SU-DHL-6 (cell line): ENCODE data around the gene EAF2.
A peak's percentile ranks its signal among the peaks of the same experiment; 100 is the strongest.

ENCODE experiments used
- H2AFZ ChIP-seq: fragments of 200-600 bp; sonication (generic); 2 replicates; pipeline ENCODE4 v1.6.1; 2014; ENCODE audit warnings: low read depth, mild to moderate bottlenecking, moderate library complexity, mixed read lengths, antibody characterized with exemption, low read length; ENCODE audit not compliant: severe bottlenecking
- H3F3A ChIP-seq: fragments of 200-600 bp; shearing (Covaris generic); 2 replicates; pipeline ENCODE4 v1.6.0; 2016; ENCODE audit warnings: antibody characterized with exemption, mild to moderate bottlenecking; ENCODE audit not compliant: insufficient read depth
- H3K27ac ChIP-seq: fragments of 200-600 bp; sonication (generic); 2 replicates; pipeline ENCODE4 v1.5.1; 2016; ENCODE audit warnings: low read depth, mild to moderate bottlenecking, low read length, moderate library complexity, mixed read lengths
- H3K27me3 ChIP-seq: fragments of 200-600 bp; sonication (generic), shearing (Covaris generic); 2 replicates; pipeline ENCODE4 v1.6.0; 2014; ENCODE audit warnings: mild to moderate bottlenecking, low read length
- H3K36me3 ChIP-seq: fragments of 200-600 bp; sonication (generic); 2 replicates; pipeline ENCODE4 v1.6.1; 2014; ENCODE audit warnings: mild to moderate bottlenecking, low read length, mixed read lengths
- H3K4me2 ChIP-seq: fragments of 300-600, 200-600 bp; shearing (Covaris generic), sonication (generic); 2 replicates; pipeline ENCODE4 v1.6.0; 2014; ENCODE audit warnings: low read length, low read depth, mild to moderate bottlenecking; ENCODE audit not compliant: poor library complexity, severe bottlenecking
- H3K4me3 ChIP-seq: fragments of 200-600 bp; sonication (generic); 2 replicates; pipeline ENCODE4 v1.5.1; 2014; ENCODE audit warnings: antibody characterized with exemption, low read length, mild to moderate bottlenecking, mixed read lengths; ENCODE audit not compliant: insufficient read depth, poor library complexity, severe bottlenecking
- H3K79me2 ChIP-seq: fragments of 200-600 bp; sonication (generic); 2 replicates; pipeline ENCODE4 v1.6.1; 2014; ENCODE audit warnings: mild to moderate bottlenecking, low read length, moderate library complexity; ENCODE audit not compliant: insufficient read depth
- H3K9ac ChIP-seq: fragments of 200-600 bp; sonication (generic); 2 replicates; pipeline ENCODE4 v1.7.0; 2014; ENCODE audit warnings: mild to moderate bottlenecking, low read length
- H3K9me2 ChIP-seq: fragments of 200-600 bp; sonication (generic); replicated peaks from 2 replicates; pipeline ENCODE4 v1.6.1; 2014; ENCODE audit warnings: low read length; ENCODE audit not compliant: insufficient read depth
- H3K9me3 ChIP-seq: fragments of 200-600 bp; sonication (generic); 2 replicates; pipeline ENCODE4 v1.6.1; 2014; ENCODE audit warnings: low read length, mixed read lengths; ENCODE audit not compliant: insufficient read depth
- H4K20me1 ChIP-seq: fragments of 200-600 bp; sonication (generic); 2 replicates; pipeline ENCODE4 v1.6.1; 2014; ENCODE audit warnings: low read depth, mild to moderate bottlenecking, antibody characterized with exemption, low read length, moderate library complexity, mixed read lengths
- EZH2phosphoT487 ChIP-seq: fragments of 200-600 bp; sonication (generic), shearing (Covaris generic); conservative IDR thresholded peaks from 2 replicates; pipeline ENCODE4 v1.6.1; 2018; ENCODE audit warnings: mild to moderate bottlenecking, antibody characterized with exemption, low read length, moderate library complexity, mixed read lengths
- TF ChIP-seq, protein P1 (sequence below): fragments of 200-600 bp; sonication (generic); IDR thresholded peaks from one replicate; pipeline ENCODE4 v1.5.1; 2017; ENCODE audit warnings: antibody characterized with exemption, mild to moderate bottlenecking, low read length, moderate library complexity; ENCODE audit not compliant: insufficient read depth, poor library complexity, severe bottlenecking

Gene EAF2

DNA sequence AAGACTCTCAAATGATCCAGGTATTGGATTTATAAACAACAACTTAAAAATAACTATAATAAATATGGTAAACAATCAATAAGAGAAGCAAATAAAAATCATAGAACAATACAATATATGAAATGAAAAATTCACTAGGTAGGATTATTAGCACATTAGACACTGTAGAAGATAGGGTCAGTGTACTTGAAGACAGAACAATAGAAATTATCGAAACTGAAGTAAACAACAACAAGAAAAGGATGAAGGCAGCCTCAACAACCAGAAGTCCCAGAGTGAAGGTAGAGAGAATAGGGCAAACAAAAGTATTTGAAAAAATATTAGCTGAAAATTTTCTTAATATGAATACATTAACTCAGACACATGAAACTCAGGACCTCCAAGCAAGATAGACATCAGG, 12.0 kb upstream of the EAF2 start:
- H3K9me3 ChIP-seq: peaks cover 18% of the 10 kb centered on the region; the same call in 1 of the 2 replicates
- peaks cover 83% of the 10 kb centered on the region for H3K36me3 ChIP-seq
- H2AFZ ChIP-seq: no peak overlapping the region
- no peak for TF ChIP-seq EZH2phosphoT487
- TF ChIP-seq, protein P1, sequence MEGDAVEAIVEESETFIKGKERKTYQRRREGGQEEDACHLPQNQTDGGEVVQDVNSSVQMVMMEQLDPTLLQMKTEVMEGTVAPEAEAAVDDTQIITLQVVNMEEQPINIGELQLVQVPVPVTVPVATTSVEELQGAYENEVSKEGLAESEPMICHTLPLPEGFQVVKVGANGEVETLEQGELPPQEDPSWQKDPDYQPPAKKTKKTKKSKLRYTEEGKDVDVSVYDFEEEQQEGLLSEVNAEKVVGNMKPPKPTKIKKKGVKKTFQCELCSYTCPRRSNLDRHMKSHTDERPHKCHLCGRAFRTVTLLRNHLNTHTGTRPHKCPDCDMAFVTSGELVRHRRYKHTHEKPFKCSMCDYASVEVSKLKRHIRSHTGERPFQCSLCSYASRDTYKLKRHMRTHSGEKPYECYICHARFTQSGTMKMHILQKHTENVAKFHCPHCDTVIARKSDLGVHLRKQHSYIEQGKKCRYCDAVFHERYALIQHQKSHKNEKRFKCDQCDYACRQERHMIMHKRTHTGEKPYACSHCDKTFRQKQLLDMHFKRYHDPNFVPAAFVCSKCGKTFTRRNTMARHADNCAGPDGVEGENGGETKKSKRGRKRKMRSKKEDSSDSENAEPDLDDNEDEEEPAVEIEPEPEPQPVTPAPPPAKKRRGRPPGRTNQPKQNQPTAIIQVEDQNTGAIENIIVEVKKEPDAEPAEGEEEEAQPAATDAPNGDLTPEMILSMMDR: no peak
- no peak overlapping the region for H3K4me3 ChIP-seq
- peaks cover 83% of the 10 kb centered on the region for H3K79me2 ChIP-seq
- H4K20me1 ChIP-seq: no peaks in the 10 kb centered on the region
- no peak overlapping the region for H3K9ac ChIP-seq
- H3K4me2 ChIP-seq: no peak overlapping the region
- H3K27me3 ChIP-seq: no peaks in the 10 kb centered on the region
- no peaks in the 10 kb centered on the region for H3K9me2 ChIP-seq
- no peak overlapping the region for H3K27ac ChIP-seq
- H3F3A ChIP-seq: peaks cover 16% of the 10 kb centered on the region; the same call in 1 of the 2 replicates

GRCh38 chr3:121834157-121834670, 795 bp upstream of the EAF2 start:
- peak overlapping the region; percentile 73 for H3K27ac ChIP-seq
- H2AFZ ChIP-seq: peak overlapping the region; percentile 79
- H3K27me3 ChIP-seq: no peaks in the 10 kb centered on the region
- 0 out of 2 replicates have a peak, but pooled peaks cover 3% of the 10 kb centered on the region for H3F3A ChIP-seq
- no peak for TF ChIP-seq EZH2phosphoT487
- TF ChIP-seq, protein P1: no peak
- H3K4me2 ChIP-seq: peak overlapping the region; percentile 89
- no peaks in the 10 kb centered on the region for H3K9me2 ChIP-seq
- peak overlapping the region; percentile 94 for H3K4me3 ChIP-seq
- H3K36me3 ChIP-seq: peaks cover 45% of the 10 kb centered on the region
- H3K79me2 ChIP-seq: peaks cover 93% of the 10 kb centered on the region
- H3K9me3 ChIP-seq: no peaks in the 10 kb centered on the region
- H3K9ac ChIP-seq: peak overlapping the region; percentile 96
- H4K20me1 ChIP-seq: peaks cover 15% of the 10 kb centered on the region; the same call in 1 of the 2 replicates

- Histone ChIP-seq H4K20me1 (peaks cover 15% of the 10 kb centered on the region; the same call in 1 of the 2 replicates), H3K27ac (peak overlapping the region; percentile 87), H3K27me3 (no peaks in the 10 kb centered on the region), H3K79me2 (peaks cover 92% of the 10 kb centered on the region), H3F3A (0 out of 2 replicates have a peak, but pooled peaks cover 3% of the 10 kb centered on the region), H3K9me3 (no peaks in the 10 kb centered on the region), H3K4me3 (peak overlapping the region; percentile 77), H3K9me2 (no peaks in the 10 kb centered on the region), H3K36me3 (peaks cover 47% of the 10 kb centered on the region), H3K9ac (peak overlapping the region; percentile 96), H2AFZ (no peak overlapping the region), H3K4me2 (peak overlapping the region; percentile 100)
- TF ChIP-seq, protein P1: no peak
- no peak for TF ChIP-seq EZH2phosphoT487
Measured at GRCh38 chr3:121835465-121835801, 424 bp downstream of the EAF2 start.
